ENCODE data around the gene ODR4. TPM values are rescaled to one million over a fixed set of nuclear protein-coding genes. Genes with fewer than 3 reads are reported as not detected.

ODR4 gene
- total RNA-seq, 2 experiments from 2014 or later, result 10.0 to 10.8 TPM

DNA sequence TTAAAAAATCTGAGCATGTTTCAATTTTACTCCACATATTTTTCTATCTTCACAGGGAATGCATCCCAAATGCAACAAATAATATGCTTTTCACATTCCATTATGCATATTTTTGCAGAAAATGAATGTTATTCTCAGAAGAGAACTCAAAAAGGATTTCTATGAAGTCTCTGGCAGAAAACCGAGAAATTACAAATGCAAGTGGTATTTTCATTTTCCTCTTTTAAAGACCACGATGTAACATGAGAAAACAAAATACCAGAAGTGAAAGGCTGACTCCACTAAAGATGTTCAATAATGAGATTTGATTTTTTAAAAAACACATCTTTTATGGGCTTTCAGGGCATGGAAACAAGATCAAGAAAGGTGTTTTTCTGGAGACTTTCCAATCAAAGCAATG is 90.3 kb downstream of the ODR4 start:
- no peak overlapping the region for H3K27ac Mint-ChIP-seq
- POLR2A ChIA-PET, result no interaction called here
- H3K27me3 Mint-ChIP-seq, result peaks cover 4% of the 10 kb centered on the region
- H3K9me3 Mint-ChIP-seq, result no peaks in the 10 kb centered on the region
- CTCF ChIA-PET, result interaction anchor here (0.7 kb wide), 1 partner anchor 464 kb away, joined by 4 read pairs; no protein-coding TSS in a partner anchor
- no peaks in the 10 kb centered on the region for H3K36me3 Mint-ChIP-seq (ENCODE audit: low read depth)
- H3K4me3 Mint-ChIP-seq, result no peak overlapping the region
- no peak for DNase-seq
- no peaks in the 10 kb centered on the region for H3K4me1 Mint-ChIP-seq

Other genes with a start within 250 kb of the ODR4 start
- under 1 TPM; 0.23 to 0.25 TPM for gene PRG4, start 79.6 kb upstream of the ODR4 start, total RNA-seq
- 100 to 1,000 TPM; 117 to 122 TPM for gene TPR, start 585 bp upstream of the ODR4 start, total RNA-seq
- not detected for gene PDC, start 85.3 kb downstream of the ODR4 start, total RNA-seq

Measured in activated CD4-positive, alpha-beta memory T cell treated with anti-CD3 and anti-CD28 coated beads, Interleukin-2, amount 10 ng/mL, durations not matched to agents 7 days and 5 days (primary cell).